NB4 (cell line): ENCODE data around the gene ZFP1.
"Not testable (repeated sequence)": the region's sequence is repeated elsewhere in the genome, so short reads cannot be mapped to it uniquely, and the experiment has no call there.

Experiments
- DNase-seq: peaks from one replicate; pipeline ENCODE4 v3.0.0; 2010; ENCODE audit warnings: low read depth
- H3K4me3 ChIP-seq: one replicate; pipeline ENCODE4 v1.5.1; 2011; ENCODE audit warnings: mild to moderate bottlenecking, low read depth, low read length, moderate library complexity
- MYC ChIP-seq: IDR thresholded peaks from 2 replicates; pipeline ENCODE4 v1.6.1; 2011; ENCODE audit warnings: low read depth, low read length
- POLR2A ChIP-seq: IDR thresholded peaks from 2 replicates; pipeline ENCODE4 v1.6.1; 2011; ENCODE audit warnings: mild to moderate bottlenecking; ENCODE audit not compliant: insufficient read length; ENCODE audit errors: extremely low read depth
- TF ChIP-seq, protein P1 (sequence below): IDR thresholded peaks from one replicate; pipeline ENCODE4 v1.5.1; 2012; ENCODE audit warnings: low read depth, low read length
- TF ChIP-seq, protein P2 (sequence below): IDR thresholded peaks from 2 replicates; pipeline ENCODE4 v1.6.1; 2011; ENCODE audit warnings: low read depth, low read length

The ZFP1 gene

GRCh38 chr16:75202069-75202590 is 53.8 kb downstream of the ZFP1 start:
- DNase-seq = no peak
- no peak overlapping the region for H3K4me3 ChIP-seq
- no peak for TF ChIP-seq MYC
- TF ChIP-seq, protein P1, sequence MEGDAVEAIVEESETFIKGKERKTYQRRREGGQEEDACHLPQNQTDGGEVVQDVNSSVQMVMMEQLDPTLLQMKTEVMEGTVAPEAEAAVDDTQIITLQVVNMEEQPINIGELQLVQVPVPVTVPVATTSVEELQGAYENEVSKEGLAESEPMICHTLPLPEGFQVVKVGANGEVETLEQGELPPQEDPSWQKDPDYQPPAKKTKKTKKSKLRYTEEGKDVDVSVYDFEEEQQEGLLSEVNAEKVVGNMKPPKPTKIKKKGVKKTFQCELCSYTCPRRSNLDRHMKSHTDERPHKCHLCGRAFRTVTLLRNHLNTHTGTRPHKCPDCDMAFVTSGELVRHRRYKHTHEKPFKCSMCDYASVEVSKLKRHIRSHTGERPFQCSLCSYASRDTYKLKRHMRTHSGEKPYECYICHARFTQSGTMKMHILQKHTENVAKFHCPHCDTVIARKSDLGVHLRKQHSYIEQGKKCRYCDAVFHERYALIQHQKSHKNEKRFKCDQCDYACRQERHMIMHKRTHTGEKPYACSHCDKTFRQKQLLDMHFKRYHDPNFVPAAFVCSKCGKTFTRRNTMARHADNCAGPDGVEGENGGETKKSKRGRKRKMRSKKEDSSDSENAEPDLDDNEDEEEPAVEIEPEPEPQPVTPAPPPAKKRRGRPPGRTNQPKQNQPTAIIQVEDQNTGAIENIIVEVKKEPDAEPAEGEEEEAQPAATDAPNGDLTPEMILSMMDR = no peak
- no peak for TF ChIP-seq POLR2A
- TF ChIP-seq, protein P2, sequence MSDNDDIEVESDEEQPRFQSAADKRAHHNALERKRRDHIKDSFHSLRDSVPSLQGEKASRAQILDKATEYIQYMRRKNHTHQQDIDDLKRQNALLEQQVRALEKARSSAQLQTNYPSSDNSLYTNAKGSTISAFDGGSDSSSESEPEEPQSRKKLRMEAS = no peak

DNA sequence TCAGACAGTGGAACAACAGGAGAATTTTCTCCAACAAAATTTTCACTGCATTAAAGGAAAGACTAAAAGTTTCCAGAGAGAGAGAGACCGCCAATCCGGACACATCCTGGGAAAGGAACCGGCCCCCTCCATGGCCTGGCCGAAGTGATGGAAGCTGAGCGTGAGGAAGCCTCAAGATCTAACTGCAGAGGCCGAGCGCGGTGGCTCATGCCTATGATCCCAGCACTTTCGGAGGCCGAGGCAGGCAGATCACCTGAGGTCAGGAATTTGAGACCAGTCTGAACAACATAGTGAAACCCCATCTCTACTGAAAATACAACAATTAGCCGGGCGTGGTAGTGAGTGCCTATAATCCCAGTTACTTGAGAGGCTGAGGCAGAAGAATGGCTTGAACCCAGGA is 54.8 kb downstream of the ZFP1 start:
- H3K4me3 ChIP-seq = no peak overlapping the region
- TF ChIP-seq, protein P1 = no peak
- DNase-seq = no peak

DNA sequence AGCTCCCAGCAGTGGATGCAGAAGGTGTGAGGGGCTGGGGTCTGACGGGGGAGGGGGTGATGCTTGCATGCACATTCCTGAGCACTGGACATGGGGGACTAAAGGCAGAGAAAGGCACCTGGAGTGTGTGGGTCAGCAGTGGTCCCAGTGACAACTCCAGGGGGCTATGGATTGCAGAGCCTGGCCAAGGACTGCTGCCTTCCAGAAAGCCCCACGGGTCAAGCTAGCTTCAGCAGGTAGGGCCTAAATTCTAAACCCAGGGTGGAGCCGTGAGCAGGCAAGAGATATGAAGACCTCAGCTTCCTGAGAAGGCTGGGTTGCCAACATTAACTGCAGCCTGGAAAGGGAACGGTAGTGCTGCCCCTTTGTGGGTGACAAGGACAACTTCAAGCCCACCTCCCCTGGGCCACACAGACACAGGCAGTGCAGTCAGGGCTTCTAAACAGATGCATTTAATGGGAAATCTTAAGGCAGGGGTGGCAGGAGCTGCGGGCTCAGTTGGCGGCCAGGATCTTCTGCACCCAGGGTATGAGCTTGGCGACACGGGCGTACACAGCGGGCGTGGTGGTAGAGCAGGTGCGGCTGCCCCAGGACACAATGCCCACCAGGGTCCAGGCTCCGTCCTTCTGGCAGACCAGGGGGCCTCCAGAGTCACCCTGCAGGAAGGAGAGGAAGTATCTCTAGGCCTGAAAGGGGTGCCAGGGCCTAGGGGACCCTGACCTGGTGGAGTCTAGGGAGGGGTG is 55.5 kb downstream of the ZFP1 start:
- no peak for TF ChIP-seq POLR2A
- no peak for TF ChIP-seq MYC
- TF ChIP-seq, protein P1 = no peak
- TF ChIP-seq, protein P2 = no peak
- peak; percentile 40 for DNase-seq
- no peak overlapping the region for H3K4me3 ChIP-seq

GRCh38 chr16:75204410-75204758 is 56.1 kb downstream of the ZFP1 start:
- no peak overlapping the region for H3K4me3 ChIP-seq
- TF ChIP-seq POLR2A (no peak), MYC (no peak)
- TF ChIP-seq, protein P1 = no peak
- TF ChIP-seq, protein P2 = no peak
- DNase-seq = no peak

- DNase-seq, H3K4me3 ChIP-seq: not testable (repeated sequence)
Measured at GRCh38 chr16:75204905-75205304, 56.6 kb downstream of the ZFP1 start.

- H3K4me3 ChIP-seq = not testable (repeated sequence)
Measured at GRCh38 chr16:75205438-75205837, 57.1 kb downstream of the ZFP1 start.

GRCh38 chr16:75205961-75206748 is 57.8 kb downstream of the ZFP1 start:
- not testable (repeated sequence) for H3K4me3 ChIP-seq, DNase-seq

More at GRCh38 chr16:75205438-75205837, 57.1 kb downstream of the ZFP1 start:
- not testable (repeated sequence) for DNase-seq
